ENCODE measurements around the gene ALDH7A1. TPM values are rescaled to one million over a fixed set of nuclear protein-coding genes. Genes with fewer than 3 reads are reported as not detected.

The ALDH7A1 gene
- total and polyA plus RNA-seq, 10 of the 15 experiments (the other 5 are each of a cell fraction or from before 2014, with no cell fraction given), result 0.18 to 1.0 (median 0.41) TPM; not detected in 1

- TF ChIP-seq ATF3 (IDR thresholded peaks at IDR 0.05; ENCODE audit: borderline replicate concordance, extremely low read depth, low read depth, low read length) (no peak), SIX5 (IDR thresholded peaks at IDR 0.05; ENCODE audit: low read depth, low read length, severe bottlenecking) (peak; percentile 28), ZBTB33 (IDR thresholded peaks at IDR 0.05) (no peak), BCL3 (IDR thresholded peaks at IDR 0.05; ENCODE audit: borderline replicate concordance, insufficient read depth, low read depth, low read length, poor library complexity, severe bottlenecking) (no peak), PAX5 (IDR thresholded peaks at IDR 0.05; ENCODE audit: borderline replicate concordance, low read depth, low read length) (0 out of 2 replicates have a peak, but pooled peaks have one; percentile 19), KAT2A (conservative IDR thresholded peaks at IDR 0.05; ENCODE audit: control insufficient read depth, low read depth, low read length) (no peak), JUNB (IDR thresholded peaks at IDR 0.05) (no peak), CEBPB (IDR thresholded peaks at IDR 0.05; ENCODE audit: borderline replicate concordance in 1 of 2, low read depth in 2 of 2, low read length in 2 of 2) (no peak), HSF1 (IDR thresholded peaks at IDR 0.05; ENCODE audit: low read depth, low read length) (no peak), POLR2AphosphoS2 (IDR thresholded peaks at IDR 0.05; ENCODE audit: low read depth, low read length) (peak; percentile 59; the same call in 1 of the 2 replicates), RELB (IDR thresholded peaks at IDR 0.05; ENCODE audit: low read depth) (peak; percentile 90; the same call in 1 of the 2 replicates), NR2C2 (IDR thresholded peaks at IDR 0.05; ENCODE audit: borderline replicate concordance, control insufficient read depth, insufficient read length, low read depth) (peak; percentile 27), KDM1A (IDR thresholded peaks at IDR 0.05; ENCODE audit: borderline replicate concordance) (no peak), YBX1 (IDR thresholded peaks at IDR 0.05) (no peak), NFXL1 (IDR thresholded peaks at IDR 0.05; ENCODE audit: borderline replicate concordance) (0 out of 2 replicates have a peak, but pooled peaks have one; percentile 21), HDAC6 (IDR thresholded peaks at IDR 0.05; ENCODE audit: unreplicated experiment) (no peak), SP1 (IDR thresholded peaks at IDR 0.05; ENCODE audit: low read depth, low read length) (no peak)
These were observed 5.9 kb upstream of the ALDH7A1 start, which contains the start of gene PHAX (continued) for GRCh38 chr5:126600631-126601511.
